NCI-H2227 treated with DMSO at 0.1 percent for 48 hours (cell line): ENCODE results near the gene SAMHD1.
"Not testable (repeated sequence)": the region's sequence is repeated elsewhere in the genome, so short reads cannot be mapped to it uniquely, and the experiment has no call there.

Experiments used
- DNase-seq: peaks from one replicate; lab custom pipeline; 2025; lab: John Stamatoyannopoulos, UW

The SAMHD1 gene

DNA sequence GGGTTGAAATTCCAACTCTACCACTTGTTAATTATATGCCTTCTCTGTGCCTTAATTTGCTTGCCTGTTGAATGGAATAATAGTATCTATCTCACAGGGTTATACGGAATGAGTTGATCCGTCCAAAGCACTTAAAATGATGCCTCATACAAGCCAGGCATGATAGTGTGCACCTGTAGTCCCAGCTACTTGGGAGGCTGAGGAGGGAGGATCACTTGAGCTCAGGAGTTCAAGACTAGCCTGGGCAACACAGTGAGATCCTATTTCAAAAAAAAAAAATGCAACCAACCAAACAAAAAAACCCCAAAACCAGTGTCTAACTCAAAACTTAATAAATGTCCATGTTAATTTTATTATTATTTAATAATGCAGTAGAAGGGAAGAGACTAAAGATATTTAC lies 35.3 kb downstream of the SAMHD1 start:
- DNase-seq, result no peak

- DNase-seq, result no peak
Observed at GRCh38 chr20:36908603-36909002, 42.9 kb downstream of the SAMHD1 start.

DNA sequence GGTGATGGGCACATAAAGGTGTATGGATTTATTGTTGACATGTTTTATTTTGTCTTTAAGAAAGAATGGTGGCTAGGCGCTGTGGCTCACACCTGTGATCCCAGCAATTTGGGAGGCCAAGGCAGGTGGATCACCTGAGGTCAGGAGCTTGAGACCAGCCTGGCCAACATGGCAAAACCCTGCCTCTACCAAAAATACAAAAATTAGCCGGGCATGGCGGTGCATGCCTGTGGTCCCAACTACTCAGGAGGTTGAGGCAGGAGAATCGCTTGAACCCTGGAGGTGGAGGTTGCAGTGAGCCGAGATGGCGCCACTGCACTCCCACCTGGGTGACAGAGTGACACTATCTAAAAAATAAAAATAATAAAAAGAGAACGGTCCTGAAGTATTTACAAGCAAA lies 45.4 kb downstream of the SAMHD1 start:
- not testable (repeated sequence) for DNase-seq

DNA sequence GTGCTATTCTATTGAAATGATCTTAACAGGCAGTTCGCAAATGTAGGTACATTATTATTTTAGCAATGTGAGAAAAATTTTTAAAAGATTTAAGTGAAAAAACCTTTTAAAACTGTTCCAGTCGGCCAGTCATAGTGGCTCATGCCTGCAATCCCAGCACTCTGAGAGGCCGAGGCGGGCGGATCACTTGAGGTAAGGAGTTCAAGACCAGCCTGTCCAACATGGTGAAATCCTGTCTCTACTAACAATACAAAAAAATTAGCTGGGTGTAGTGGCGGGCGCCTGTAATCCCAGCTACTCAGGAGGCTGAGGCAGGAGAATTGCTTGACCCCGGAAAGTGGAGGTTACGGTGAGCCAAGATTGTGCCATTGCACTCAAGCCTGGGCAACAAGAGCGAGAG lies 45.9 kb downstream of the SAMHD1 start:
- not testable (repeated sequence) for DNase-seq

GRCh38 chr20:36904690-36905089 lies 46.8 kb downstream of the SAMHD1 start:
- no peak for DNase-seq

- no peak for DNase-seq
Observed at GRCh38 chr20:36895036-36895435, 56.5 kb downstream of the SAMHD1 start.

- no peak for DNase-seq
Observed at GRCh38 chr20:36893801-36894200, 57.7 kb downstream of the SAMHD1 start.

DNA sequence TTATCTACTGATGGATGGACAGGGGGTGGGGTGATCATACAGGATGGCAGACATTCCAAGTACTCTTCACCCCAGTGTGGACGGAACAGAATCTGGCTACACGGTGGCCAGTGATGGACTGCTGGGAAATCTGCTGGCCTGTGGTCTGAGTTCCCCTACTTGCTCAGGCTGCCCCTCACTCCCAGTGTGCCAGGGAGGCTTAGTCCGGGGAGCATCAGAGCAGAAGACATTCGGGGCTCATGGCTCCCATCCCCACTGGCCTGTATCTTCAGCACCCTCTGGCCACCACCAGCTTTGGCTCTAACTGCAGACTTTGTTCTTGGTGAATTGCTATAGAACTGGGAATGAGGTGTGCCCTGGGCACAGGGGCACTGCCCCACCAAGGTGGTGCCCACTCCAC lies 60.3 kb downstream of the SAMHD1 start:
- no peak for DNase-seq

DNA sequence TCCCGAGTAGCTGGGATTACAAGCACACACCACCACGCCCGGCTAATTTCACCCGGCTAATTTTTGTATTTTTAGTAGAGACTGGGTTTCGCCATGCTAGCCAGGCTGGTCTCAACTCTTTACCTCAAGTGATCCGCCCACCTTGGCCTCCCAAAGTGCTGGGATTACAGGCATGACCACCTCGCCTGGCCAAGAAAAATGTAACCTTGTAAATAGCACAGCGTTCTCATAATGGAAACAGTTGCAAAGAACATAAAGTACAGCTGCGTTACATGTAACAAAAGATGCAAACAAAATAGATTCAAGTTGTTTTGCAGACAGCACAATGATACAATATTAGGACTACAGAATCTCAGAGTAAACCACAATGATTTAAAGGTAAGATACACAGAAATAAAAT lies 60.9 kb downstream of the SAMHD1 start:
- DNase-seq, result no peak

DNA sequence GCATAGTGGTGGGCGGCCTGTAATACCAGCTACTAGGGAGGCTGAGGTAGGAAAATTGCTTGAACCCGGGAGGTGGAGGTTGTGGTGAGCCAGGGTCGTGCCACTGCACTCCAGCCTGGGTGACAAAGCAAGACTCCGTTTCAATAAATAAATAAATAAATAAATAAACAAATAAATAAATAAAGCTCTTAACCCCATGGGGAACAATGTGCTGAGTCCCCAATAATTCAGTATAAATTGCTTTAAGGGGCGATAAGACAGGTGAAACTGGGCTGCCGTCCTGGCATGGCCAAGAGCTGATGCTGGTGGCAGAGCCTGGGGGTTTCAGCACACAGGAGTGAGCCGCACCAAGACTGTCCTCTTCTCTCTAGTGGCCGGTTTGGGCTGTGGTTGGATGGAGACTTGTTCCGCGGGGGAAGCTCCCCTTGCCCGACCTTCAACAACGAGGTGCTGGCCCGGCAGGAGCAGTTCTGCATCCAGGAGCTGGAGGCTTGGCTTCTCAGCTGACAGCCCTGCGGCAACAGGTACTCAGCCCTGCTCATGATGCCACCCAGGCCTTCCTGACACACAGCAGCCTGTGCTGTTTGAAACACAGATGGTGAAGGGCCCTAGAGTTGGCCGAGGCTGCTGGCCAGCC lies 62.5 kb downstream of the SAMHD1 start:
- no peak for DNase-seq

DNA sequence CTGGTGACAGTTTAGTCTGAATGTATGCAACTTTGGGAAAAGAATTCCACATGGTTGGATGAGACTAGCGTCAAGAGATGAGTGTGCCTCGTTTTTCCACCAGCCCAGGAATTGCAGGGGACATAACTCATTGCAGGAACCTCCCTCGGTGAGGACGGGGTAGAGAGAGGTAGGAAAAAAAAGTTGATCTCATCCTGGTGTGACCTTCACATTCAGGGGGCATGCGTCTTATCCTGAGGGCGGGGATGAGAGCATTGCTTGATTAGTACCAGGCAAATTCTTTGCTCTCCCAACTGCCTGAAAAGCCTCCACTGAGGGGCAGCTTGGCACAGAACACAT lies 63.8 kb downstream of the SAMHD1 start:
- peak; percentile 30 for DNase-seq

DNA sequence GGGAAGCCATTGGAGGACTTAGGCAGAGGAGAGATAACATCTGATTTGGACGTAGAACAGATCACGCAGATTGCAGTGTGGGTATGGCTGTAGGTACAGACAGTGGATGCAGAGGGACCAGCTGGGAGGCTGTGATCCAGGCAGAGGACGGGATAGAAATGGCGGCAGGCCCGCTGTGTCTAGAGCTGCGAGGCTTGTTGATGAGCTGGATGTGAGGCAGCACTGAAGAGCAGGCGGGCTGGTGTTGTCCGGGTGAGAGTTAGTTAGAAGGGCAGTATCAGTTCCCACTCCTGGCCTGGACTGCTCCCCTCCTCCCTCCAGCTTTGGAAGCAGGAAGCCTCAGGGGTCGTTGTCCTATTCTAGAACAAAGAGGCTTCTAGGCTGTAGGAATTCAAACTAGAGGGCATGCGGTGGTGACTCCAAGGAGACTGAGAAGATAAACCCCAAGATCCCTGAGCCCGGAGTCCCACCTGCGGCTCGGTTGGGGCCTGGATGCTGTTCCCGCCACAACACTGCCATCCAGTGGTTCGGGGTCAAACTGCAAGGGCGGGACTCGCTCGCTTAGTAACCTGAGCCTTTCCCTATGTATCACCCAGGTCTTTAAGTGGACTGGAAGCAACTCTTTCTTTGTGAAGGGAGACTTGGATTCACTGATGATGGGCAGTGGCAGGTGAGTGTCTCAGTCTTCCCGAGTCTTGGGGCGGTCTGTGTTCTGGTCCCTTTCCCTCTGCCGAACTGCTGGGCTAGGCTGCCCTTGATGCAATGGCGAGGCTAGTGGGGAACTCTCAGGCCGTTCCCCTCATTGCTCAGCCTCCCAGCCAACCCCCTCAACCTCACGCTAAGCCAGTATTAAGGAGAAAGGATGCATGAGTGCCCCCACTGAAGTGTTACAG lies 64.4 kb downstream of the SAMHD1 start:
- peak; percentile 86 for DNase-seq

- no peak for DNase-seq
Observed at GRCh38 chr20:36885356-36885755, 66.2 kb downstream of the SAMHD1 start.

DNA sequence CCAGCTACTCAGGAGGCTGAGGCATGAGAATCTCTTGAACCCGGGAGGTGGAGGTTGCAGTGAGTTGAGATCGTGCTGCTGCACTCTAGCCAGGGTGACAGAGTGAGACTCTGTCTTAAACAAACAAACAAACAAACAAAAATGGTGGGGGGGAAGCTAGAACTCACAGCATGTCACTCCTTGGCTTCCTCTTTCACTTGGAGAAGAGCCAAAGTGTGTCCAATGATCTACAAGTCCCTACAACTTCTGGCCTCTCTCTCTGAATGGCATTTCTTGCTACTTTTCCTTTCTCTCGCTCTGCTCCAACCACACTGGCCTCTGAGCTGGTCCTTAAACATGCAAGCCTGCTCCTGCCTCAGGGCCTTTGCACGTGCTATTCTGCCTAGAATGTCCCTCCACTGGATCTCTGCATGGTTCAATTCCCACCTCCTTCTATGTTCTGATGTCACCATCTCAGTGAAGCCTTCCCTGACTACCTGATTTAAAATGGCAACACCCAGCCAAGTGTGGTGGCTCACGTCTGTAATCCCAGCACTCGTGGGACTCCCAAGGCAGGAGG lies 67.5 kb downstream of the SAMHD1 start:
- no peak for DNase-seq

DNA sequence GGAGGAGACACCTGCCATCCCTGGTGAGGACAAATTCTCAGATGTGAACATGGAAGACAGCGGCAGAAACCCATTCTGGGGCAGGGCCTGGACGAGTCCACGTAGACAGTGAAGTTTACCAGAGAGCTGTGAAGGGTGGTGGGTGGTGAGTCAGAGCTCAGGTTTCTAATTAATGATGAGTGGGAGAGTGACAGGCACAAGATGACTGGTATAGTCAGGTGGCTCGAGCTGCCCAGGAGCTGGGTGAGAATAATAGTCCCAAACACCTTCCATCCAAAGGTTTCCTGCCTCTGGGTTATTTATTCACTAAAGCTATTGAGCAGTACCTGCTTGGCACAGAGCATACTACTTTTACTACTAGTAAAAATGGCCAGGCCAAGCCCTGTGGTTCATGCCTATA lies 69.6 kb downstream of the SAMHD1 start:
- DNase-seq, result no peak

DNA sequence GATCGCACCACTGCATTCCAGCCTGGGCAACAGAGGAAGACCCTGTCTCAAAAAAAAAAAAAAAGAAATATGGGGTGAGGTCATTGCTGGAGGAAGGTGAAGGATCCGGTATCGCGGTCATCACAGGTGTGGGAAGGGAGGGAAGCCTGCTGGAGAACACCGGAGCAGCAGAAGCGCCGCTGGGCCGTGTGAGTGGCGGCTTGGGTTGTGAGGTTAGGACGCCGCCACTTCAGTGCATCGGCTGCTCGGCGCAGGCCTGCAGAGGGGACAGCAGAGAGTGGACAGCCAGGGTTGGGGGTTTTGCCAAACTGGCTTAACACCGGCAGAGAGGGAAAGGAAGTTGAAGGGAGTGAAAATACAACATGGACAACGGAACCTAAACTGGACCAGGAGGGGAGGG lies 70.2 kb downstream of the SAMHD1 start:
- no peak for DNase-seq

DNA sequence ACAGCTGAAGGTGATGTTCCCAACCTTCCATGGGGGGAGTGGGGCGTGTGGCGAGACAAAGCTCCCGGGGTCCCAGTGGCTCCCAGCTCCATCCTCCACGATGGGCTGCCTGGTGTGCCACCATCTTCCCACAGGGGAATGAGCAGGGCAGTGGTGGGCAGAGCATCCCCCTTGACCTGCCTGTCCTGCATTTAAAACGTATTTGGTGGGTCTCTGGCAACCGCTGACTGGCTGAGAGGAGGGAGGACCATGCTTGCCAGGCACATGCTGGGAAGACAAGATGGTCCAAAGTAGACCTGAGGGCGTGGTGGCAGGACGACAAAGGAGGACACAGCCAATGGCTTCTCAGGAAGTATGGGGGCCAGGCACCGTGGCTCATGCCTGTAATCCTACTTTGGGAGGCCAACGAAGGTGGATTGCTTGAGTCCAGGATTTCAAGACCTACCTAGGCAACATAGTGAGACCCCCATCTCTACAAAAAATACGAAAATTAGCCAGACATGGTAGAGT lies 70.7 kb downstream of the SAMHD1 start:
- no peak for DNase-seq

GRCh38 chr20:36878941-36879340 lies 72.6 kb downstream of the SAMHD1 start:
- DNase-seq, result no peak

DNA sequence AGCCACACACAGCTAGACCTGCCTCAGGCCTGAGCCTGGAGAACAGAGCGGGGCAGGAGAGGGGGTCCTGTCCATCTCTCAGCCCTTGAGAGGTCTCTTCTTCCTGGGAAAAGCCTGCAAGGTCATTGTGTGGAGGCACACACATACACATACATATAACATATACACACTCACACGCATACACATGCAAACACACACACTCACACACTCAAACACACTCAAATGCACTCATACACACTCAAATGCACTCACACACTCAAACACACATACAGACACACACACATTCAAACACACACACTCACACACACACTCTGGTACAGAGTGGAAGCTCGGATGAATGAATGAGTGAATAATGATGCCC lies 75.1 kb downstream of the SAMHD1 start:
- no peak for DNase-seq

- no peak for DNase-seq
Observed at GRCh38 chr20:36875702-36876472, 75.6 kb downstream of the SAMHD1 start, which contains the start of gene TLDC2. Gene TLDC2, plus strand, starts transcription at chr20:36876138. Its CDS starts 37 bp downstream, at chr20:36876175.

GRCh38 chr20:36875093-36875492 lies 76.4 kb downstream of the SAMHD1 start:
- DNase-seq, result not testable (repeated sequence)

DNA sequence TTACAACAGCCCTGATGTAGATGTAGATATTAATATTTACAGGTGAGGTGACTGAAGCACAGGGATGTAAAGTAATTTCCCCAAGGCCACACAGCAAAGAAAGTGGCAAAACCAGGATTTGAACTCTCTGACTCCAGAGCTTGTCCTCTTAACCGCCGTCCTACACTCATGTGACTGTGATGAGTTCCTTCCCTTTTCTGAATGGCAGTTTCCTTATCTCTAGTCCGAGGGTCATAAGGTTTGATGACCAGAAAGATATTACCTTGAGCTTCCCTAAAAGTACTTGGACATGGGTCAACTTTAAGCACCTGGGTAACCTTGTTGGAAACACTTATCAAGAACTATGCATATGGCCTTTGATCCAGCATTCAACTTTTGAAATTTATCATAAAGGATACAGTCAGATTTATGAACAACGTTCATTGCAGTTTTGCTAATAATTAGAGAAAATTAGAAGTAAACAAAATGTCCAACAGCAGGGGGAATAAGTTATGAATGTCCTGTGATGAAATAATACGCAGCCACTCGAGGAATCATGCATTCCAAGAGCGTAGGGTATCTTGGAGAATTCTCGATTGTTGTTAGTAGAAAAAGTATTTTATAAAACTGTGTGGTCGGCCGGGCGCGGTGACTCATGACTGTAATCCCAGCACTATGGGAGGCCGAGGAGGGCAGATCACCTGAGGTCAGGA lies 77.9 kb downstream of the SAMHD1 start:
- no peak for DNase-seq
